Cerebellar cortex (tissue), 1 donor: ENCODE results near the gene NAPB.
A peak's percentile ranks its signal among the peaks of the same experiment; 100 is the strongest.

Source experiments
- DNase-seq: peaks from one replicate; pipeline ENCODE4 v3.0.0-alpha.2; 2015; ENCODE audit warnings: low spot score

NAPB gene

GRCh38 chr20:23404196-23404595, 17.1 kb downstream of the NAPB start:
- DNase-seq, result no peak

GRCh38 chr20:23403751-23404150, 17.5 kb downstream of the NAPB start:
- DNase-seq, result no peak

- no peak for DNase-seq
Observed at GRCh38 chr20:23401051-23401450, 20.2 kb downstream of the NAPB start.

- no peak for DNase-seq
Observed at GRCh38 chr20:23399568-23400241, 21.6 kb downstream of the NAPB start.

- DNase-seq, result no peak
Observed at GRCh38 chr20:23397961-23398360, 23.3 kb downstream of the NAPB start.

- peak; percentile 74 for DNase-seq
Observed at GRCh38 chr20:23396950-23397627, 24.2 kb downstream of the NAPB start.

GRCh38 chr20:23393996-23394775, 27.1 kb downstream of the NAPB start:
- no peak for DNase-seq

GRCh38 chr20:23391707-23392310, 29.5 kb downstream of the NAPB start:
- DNase-seq, result no peak

GRCh38 chr20:23390091-23390774, 31.1 kb downstream of the NAPB start:
- DNase-seq, result no peak

- no peak for DNase-seq
Observed at GRCh38 chr20:23387118-23387443, 34.2 kb downstream of the NAPB start.

GRCh38 chr20:23386304-23387117, 34.8 kb downstream of the NAPB start:
- DNase-seq, result no peak

GRCh38 chr20:23381876-23382275, 39.4 kb downstream of the NAPB start:
- no peak for DNase-seq

GRCh38 chr20:23379772-23380171, 41.5 kb downstream of the NAPB start:
- DNase-seq, result no peak

GRCh38 chr20:23375827-23376226, 45.5 kb downstream of the NAPB start:
- no peak for DNase-seq

- DNase-seq, result no peak
Observed at GRCh38 chr20:23374441-23374840, 46.8 kb downstream of the NAPB start.

GRCh38 chr20:23371496-23371895, 49.8 kb downstream of the NAPB start:
- DNase-seq, result no peak

GRCh38 chr20:23370873-23371272, 50.4 kb downstream of the NAPB start:
- DNase-seq, result no peak

- DNase-seq, result no peak
Observed at GRCh38 chr20:23370274-23370673, 51.0 kb downstream of the NAPB start.

- DNase-seq, result no peak
Observed at GRCh38 chr20:23369072-23369823, 52.0 kb downstream of the NAPB start.

GRCh38 chr20:23368316-23369071, 52.8 kb downstream of the NAPB start:
- DNase-seq, result no peak
